ENCODE measurements around the gene ARPC4.

The ARPC4 gene

GRCh38 chr3:9808345-9809037 lies 15.6 kb downstream of the ARPC4 start:
- TF ChIP-seq, protein P1, sequence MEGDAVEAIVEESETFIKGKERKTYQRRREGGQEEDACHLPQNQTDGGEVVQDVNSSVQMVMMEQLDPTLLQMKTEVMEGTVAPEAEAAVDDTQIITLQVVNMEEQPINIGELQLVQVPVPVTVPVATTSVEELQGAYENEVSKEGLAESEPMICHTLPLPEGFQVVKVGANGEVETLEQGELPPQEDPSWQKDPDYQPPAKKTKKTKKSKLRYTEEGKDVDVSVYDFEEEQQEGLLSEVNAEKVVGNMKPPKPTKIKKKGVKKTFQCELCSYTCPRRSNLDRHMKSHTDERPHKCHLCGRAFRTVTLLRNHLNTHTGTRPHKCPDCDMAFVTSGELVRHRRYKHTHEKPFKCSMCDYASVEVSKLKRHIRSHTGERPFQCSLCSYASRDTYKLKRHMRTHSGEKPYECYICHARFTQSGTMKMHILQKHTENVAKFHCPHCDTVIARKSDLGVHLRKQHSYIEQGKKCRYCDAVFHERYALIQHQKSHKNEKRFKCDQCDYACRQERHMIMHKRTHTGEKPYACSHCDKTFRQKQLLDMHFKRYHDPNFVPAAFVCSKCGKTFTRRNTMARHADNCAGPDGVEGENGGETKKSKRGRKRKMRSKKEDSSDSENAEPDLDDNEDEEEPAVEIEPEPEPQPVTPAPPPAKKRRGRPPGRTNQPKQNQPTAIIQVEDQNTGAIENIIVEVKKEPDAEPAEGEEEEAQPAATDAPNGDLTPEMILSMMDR (IDR thresholded peaks at IDR 0.05) = no peak

GRCh38 chr3:9809239-9809614 lies 16.3 kb downstream of the ARPC4 start:
- TF ChIP-seq, protein P1 (IDR thresholded peaks at IDR 0.05) = no peak

GRCh38 chr3:9809615-9810432 lies 16.9 kb downstream of the ARPC4 start, which contains the start of gene TTLL3:
Gene TTLL3 (plus strand): TSS chr3:9810262. CDS start chr3:9810662, 400 bp downstream.
- TF ChIP-seq, protein P1 (IDR thresholded peaks at IDR 0.05) = no peak

DNA sequence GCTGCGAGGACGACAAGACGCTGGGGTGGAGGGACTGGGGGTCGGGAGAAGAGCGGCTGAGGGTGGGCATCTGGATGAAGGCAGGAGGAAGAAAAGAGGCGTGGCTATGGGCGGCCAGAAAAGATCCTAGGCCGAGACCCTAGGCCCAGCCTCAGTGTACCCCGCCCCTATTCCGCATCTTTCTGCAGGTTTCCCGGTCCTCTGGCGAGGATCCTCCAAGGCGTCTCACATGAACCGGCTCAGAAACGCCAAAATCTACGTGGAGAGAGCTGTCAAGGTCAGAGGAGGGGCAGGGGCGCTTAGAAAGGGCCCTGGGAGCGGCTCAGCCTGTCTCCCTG lies 17.5 kb downstream of the ARPC4 start:
- TF ChIP-seq, protein P1 (IDR thresholded peaks at IDR 0.05) = no peak

- TF ChIP-seq, protein P1 (IDR thresholded peaks at IDR 0.05) = no peak
Observed at GRCh38 chr3:9810846-9811245, 18.0 kb downstream of the ARPC4 start.

DNA sequence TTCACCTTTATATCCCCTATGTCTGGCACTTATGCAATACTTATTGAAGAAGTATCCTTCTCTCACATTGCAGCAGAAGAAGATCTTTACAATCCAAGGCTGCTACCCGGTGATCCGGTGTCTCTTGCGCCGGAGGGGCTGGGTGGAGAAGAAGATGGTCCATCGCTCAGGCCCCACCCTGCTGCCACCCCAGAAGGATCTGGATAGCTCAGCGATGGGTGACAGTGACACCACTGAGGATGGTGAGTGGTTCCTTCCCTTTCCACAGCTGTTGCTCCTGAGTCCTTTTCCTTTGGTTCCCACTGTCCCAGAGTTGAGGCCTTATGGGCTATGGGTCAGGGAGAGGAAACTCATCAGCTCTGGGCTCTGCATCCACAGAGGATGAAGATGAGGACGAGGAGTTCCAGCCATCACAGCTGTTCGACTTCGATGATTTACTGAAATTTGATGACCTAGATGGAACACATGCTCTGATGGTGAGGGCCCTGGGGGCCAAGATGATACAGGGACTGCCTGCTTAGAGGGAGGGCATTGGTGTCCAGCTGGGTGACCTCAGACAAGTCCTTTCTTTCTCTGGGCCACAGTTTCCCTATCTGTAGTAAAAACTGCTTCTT lies 20.1 kb downstream of the ARPC4 start:
- TF ChIP-seq, protein P1 (IDR thresholded peaks at IDR 0.05) = no peak

DNA sequence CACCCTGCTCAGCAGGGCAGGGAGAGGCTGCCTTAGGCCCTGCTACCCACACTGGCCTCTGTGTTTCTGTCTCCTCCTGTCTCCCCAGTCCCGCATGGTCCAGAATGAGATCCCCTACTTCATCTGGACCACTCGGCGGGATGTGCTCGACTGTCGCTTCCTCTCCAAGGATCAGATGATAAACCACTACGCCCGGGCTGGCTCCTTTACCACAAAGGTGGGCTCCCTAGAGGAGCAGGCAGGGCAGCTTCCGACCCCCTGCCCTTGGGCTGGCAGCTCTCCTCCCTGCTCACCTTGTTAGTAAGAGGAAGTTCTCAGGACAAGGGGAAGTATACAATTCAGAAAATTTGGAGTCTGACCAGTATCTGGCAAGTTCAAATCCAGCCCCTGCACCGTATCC lies 23.1 kb downstream of the ARPC4 start:
- TF ChIP-seq, protein P1 (IDR thresholded peaks at IDR 0.05) = no peak

Data from LNCAP (cell line).